Amniotic stem cell (primary cell): ENCODE data around the gene INO80B.
"Not testable (repeated sequence)": the region's sequence is repeated elsewhere in the genome, so short reads cannot be mapped to it uniquely, and the experiment has no call there.

Experiments
- DNase-seq: peaks from one replicate; lab custom pipeline; 2025; lab: John Stamatoyannopoulos, UW

INO80B gene

GRCh38 chr2:74450570-74451190 is 4.2 kb upstream of the INO80B start:
- no peak for DNase-seq

GRCh38 chr2:74457129-74457548 is 2.3 kb downstream of the INO80B start:
- no peak for DNase-seq

DNA sequence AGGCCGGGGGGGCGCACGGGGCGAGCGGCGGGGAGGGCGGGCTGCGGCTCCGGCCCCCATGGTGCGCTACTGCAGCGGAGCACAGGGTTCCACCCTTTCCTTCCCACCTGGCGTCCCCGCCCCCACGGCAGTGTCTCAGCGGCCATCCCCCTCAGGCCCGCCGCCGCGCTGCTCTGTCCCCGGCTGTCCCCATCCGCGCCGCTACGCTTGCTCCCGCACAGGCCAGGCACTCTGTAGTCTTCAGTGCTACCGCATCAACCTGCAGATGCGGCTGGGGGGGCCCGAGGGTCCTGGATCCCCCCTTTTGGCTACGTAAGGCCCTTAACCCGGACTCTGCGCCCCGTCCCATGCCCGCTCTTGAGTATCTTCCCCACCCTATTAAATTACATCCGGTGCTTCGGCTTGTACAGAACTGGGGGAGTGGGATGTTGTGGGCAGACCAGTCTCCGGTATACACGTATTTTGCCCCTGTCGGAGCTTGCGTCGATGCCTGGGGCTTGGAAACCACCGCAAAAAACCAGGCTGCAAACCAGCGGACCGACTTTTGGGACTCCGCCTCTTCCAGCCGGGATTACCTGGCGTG is 2.8 kb downstream of the INO80B start:
- no peak for DNase-seq

DNA sequence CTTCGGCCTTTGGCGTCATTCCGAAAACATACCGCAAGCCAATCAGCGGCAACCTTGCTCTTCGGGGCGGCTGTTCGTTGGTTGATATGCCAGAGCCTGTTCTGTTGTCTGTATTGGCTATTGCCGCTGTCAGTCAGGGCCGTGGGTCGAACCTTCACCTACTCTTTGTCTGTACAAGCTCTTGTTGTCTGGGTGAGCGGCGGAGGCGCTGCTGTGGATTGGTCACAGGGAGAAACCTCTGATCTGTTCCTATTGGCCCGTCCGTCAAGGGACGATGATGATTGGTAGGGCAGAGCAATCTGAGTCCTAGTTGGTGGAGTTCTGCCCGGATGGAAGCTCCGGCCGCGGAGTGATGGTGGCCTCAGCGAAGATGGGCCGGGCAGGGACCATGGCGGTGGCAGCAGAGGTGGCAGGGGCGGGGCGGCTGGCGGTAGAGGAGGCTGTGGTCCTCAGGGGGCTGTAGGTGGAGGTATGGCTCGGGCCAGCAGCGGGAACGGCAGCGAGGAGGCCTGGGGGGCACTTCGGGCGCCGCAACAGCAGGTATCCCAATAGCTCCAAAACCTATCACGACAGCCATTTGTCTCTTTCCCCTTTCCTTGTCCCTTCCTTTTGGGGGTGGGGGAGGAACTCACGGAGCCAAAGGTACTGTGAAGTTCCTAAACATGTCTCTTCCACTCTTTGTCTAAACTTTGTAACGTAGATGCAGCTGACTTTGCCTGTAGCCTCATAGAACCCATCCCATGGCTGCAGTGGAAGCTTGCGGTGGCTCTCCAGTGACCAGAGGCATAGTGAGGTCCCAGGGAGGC is 3.4 kb downstream of the INO80B start, which contains the start of gene WBP1:
TSS of gene WBP1 (plus strand) at position 307 of the 806 bp plus-strand sequence. CDS start at position 472, 165 bp downstream.
- DNase-seq, result peak; percentile 99

DNA sequence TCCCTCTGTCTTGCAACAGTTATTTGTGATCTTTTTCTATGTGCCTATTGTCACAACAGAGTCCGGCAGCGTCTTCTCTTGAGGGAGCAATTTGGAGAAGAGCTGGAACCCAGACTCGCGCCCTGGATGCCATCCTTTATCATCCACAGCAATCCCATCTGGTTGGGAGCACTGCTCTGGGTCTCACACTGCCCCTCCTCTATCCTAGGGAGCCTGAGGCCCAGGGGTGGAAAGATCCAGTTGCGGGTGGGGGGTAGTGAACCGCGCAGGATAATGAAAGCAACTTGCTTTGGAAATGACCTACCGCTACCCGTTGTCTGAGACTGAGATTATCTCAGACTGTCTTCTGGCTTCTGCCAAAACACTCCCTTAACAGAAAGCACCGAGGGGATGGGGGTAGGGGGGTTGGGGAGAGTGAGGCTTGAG is 4.1 kb downstream of the INO80B start:
- no peak for DNase-seq

DNA sequence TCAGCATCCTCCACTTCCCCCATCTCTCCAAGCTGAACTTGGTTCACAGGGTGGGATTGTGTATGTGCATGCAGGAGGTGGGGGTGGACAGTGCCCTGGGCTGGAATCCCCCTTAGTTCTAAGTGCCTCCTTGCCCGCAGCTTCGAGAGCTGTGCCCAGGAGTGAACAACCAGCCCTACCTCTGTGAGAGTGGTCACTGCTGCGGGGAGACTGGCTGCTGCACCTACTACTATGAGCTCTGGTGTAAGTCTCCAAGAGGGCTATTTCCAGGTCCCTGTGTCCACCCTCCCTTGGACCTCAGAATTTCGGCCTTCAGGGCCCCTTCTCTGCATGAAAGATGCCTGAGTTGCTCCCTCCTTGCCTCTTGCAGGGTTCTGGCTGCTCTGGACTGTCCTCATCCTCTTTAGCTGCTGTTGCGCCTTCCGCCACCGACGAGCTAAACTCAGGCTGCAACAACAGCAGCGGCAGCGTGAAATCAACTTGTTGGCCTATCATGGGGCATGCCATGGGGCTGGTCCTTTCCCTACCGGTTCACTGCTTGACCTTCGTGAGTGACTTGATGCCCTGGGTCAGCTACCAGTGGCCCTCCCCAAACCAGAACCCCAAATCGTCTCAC is 4.7 kb downstream of the INO80B start:
- not testable (repeated sequence) for DNase-seq

DNA sequence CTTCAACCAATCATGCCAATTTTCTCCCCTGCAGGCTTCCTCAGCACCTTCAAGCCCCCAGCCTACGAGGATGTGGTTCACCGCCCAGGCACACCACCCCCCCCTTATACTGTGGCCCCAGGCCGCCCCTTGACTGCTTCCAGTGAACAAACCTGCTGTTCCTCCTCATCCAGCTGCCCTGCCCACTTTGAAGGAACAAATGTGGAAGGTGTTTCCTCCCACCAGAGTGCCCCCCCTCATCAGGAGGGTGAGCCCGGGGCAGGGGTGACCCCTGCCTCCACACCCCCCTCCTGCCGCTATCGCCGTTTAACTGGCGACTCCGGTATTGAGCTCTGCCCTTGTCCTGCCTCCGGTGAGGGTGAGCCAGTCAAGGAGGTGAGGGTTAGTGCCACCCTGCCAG is 5.3 kb downstream of the INO80B start:
- DNase-seq, result not testable (repeated sequence)

DNA sequence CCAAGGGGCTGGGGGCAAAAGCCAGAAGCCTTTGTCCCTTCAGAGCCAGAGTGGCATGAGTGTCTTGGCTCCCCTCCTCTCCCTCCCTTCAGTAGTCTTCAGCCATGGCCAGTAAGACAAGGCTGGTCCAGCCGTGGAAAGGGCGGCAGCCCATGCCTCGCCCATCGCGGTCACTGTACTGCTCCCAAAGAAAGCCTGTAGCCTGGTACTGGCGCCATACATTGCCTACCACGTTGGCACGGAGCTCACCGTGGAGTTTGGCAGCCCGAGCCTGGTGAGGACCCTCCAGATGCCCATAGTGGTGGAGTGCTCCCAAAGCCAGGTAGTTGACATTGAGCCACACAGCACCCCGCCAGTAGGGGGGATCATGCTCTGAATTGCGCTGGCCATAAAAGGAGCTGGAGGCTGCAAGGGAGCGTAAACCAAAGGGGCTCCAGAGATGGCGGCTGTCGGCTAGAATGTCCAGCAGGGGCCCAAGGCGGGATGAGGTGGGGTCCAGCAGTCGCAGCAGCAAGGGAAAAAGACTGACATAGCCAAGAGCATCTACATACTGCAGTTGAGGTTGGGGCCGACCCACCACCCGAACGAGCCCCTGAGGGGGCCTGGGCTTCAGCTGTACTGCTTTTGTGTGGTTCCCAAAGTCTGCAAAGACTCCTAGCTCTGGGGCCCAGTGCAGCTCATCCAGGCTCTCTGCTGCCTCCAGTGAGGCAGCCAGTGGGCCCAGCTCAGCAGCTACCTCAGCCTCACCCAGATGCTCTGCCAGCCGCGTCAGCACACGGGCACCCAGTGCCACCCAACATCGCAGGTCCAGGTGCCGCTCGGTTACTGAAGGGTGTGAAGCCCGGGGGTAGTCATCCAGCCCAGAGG is 6.5 kb downstream of the INO80B start:
- DNase-seq, result no peak

- DNase-seq, result no peak
Measured at GRCh38 chr2:74462054-74462785, 7.3 kb downstream of the INO80B start.

DNA sequence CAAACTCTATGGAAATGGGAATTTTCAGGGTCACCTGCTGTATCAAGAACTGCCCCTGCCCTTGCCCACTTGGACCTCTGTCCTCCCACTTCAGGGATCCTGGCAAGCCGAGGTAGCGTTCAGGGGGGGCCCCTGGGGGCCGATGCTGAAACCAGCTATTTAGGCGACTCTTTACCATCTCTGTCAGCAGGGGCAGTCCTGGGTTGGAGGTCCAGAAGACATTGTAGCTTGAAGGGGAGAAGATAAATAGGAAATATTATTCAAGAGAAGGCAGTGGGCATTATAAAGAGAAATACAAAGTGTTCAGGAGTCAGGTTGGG is 7.9 kb downstream of the INO80B start:
- no peak for DNase-seq

GRCh38 chr2:74464406-74464805 is 9.5 kb downstream of the INO80B start:
- DNase-seq, result no peak

DNA sequence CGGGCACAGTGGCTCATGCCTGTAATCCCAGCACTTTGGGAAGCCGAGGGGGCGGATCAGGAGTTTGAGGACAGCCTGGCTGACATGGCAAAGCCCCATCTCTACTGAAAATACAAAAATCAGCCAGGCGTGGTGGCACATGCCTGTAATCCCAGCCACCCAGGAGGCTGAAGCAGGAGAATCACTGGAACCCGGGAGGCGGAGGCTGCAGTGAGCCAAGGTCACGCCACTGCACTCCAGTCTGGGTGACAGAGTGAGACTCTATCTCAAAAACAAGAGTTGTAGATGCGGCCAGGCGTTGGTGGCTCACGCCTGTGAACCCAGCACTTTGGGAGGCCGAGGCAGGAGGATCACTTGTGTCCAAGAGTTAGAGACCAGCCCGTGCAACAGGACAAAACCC is 15.9 kb downstream of the INO80B start:
- DNase-seq, result not testable (repeated sequence)

GRCh38 chr2:74471332-74472065 is 16.6 kb downstream of the INO80B start:
- DNase-seq, result no peak

- peak; percentile 58 for DNase-seq
Measured at GRCh38 chr2:74472086-74472944, 17.4 kb downstream of the INO80B start, which contains the start of gene MRPL53. Gene MRPL53 (minus strand): TSS chr2:74472680. CDS start chr2:74472660, 20 bp downstream.

DNA sequence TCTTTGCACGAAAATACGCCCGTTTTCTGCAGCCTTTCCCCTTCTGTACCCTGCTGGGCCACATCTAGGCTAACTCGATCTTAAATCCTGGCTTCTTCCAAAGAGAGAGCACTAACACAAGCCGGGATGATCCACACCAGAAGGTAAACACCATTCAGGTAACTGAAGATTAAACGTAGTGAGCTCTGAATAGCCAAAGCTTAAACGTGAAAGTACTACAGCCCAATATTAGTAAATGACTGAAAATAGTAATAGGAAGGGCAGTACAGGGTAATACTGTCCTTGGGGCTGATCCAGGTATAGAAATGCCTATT is 18.0 kb downstream of the INO80B start:
- no peak for DNase-seq

DNA sequence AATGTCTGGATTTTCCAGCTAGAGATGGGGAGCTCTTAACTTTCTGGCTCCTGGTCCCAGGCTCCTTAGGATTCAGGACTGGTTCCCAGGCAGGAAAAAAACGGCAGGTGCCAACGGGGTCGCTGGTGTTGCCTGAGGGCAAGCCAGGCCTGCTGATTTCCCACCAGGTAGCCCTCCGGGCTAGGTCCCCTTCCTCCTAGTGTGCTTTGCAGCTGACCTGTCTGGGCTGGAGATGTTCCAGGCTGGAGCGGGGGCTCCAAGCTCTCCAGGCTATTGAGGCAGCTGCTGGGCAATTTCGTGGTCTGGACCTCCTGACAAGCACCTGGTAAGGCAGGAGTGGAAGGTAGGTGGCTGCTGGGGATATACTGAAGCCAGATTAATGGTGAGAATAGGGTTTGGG is 19.6 kb downstream of the INO80B start:
- no peak for DNase-seq

- DNase-seq, result no peak
Measured at GRCh38 chr2:74474899-74475298, 20.0 kb downstream of the INO80B start.

DNA sequence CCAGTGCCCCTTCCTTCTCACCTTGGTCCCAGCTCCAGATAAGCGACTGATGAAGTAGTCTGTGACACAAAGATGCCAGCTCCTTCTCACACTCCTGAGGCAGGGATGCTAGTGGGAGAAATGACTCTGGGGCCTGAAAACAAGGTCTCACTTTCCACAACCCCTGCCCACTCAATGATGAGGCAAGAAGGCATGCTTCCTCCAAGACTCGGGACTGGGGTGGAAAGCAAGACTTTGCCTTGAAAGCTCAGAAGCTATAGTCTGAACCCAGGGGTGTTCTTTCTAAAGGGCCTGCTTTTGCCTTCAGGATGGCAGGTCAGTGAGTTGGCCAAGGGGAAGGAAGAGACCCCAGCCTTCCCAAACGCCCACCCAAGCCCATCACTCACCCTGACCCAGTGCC is 26.5 kb downstream of the INO80B start:
- no peak for DNase-seq
